ENCODE results near the gene RBPJL. TPM values are rescaled to one million over a fixed set of nuclear protein-coding genes. Genes with fewer than 3 reads are reported as not detected.

Gene RBPJL
- total RNA-seq, 1 experiment from 2014 or later: not detected

DNA sequence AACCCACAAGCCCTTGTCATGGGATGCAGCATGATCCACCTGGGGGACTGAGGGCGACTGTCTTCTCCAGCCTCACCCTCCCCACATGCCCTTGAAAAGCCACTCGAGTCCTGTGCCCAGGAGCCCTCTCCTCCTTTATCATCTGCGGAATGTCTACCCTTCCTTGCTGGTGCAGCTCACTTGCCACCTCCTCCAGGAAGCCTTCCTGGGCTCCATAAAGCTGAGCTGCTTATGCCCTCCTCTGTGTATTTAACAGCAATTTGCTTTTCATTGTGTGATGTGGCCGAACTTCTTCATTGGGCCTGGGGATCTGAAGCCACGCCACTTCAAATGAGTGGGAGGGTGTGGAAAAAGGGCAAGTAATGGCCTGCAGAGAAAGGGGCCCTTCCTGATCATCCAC, 17.8 kb upstream of the RBPJL start:
- no peaks in the 10 kb centered on the region for H4K20me1 ChIP-seq (ENCODE audit: insufficient read depth)
- POLR2A ChIA-PET (ENCODE audit: unreplicated experiment): no interaction called here
- DNase-seq: no peak

DNA sequence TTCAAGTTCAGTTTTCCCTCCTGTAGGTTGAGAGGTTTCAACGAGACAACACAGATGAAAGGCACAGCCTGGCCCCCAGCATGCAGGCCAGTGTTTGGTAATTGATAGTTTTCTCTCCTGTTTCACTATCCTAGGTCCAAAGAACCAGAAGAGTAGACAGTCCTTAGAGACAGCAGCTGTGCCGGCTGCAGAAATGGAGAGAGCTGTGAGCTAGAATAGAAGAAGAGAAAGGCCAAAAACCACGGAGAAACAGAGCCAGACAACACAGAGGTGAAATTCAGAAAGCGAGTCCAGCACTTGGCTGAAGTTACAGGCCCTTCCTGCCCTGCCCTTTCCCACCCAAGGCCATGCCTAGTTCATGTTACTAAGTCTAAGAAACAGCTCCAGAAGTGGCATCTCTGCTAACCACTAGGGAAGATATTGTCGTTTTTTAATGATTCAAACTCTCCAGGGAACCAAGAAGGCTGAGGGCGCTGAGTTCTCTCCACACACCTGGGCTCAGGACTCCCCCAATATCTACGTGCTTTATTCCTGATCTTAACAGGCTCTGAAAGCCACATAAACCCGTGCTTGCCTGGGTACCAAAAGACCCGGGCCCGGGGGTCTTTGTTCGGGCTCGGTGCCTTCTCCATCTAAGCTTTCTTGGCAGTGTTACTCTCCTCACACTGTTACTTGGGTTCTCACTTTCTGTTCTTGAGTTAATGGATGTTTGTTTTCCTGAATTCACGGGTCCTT, 16.5 kb upstream of the RBPJL start:
- intact Hi-C loops (cut with micrococcal nuclease; ENCODE audit: unreplicated experiment): loop anchor here (2.0 to 10.0 kb wide), 3 partner anchors 61 to 605 kb away; partner anchors contain the start of gene PABPC1L
- H3K4me2 ChIP-seq: peak overlapping the region; percentile 46
- H3K9me3 ChIP-seq (ENCODE audit: insufficient read depth, low read depth): 0 out of 2 replicates have a peak, but pooled peaks cover 5% of the 10 kb centered on the region
- H3K36me3 ChIP-seq (ENCODE audit: low read depth): no peaks in the 10 kb centered on the region
- no peaks in the 10 kb centered on the region for H3K27me3 ChIP-seq (ENCODE audit: insufficient read depth, low read depth)
- BruUV-seq (replicated peaks): no TSS peak
- CTCF ChIA-PET: interaction anchor here (0.5 to 4.4 kb wide), 10 partner anchors 9 to 283 kb away, joined by 3 to 19 read pairs (median 4); no protein-coding TSS in a partner anchor
- H3K27ac ChIP-seq: no peak overlapping the region
- TF ChIP-seq EZH2 (IDR thresholded peaks at IDR 0.05; ENCODE audit: low read depth) (no peak), CTCF (conservative IDR thresholded peaks at IDR 0.05) (no peak)
- peaks cover 15% of the 10 kb centered on the region for H3K4me1 ChIP-seq (replicated peaks; ENCODE audit: insufficient read depth)
- no peak for DNase-seq
- H2AFZ ChIP-seq: peak overlapping the region; percentile 67; the same call in 1 of the 2 replicates
- H3K9me2 ChIP-seq (ENCODE audit: insufficient read depth): no peaks in the 10 kb centered on the region
- H3K4me3 ChIP-seq: no peak overlapping the region
- POLR2A ChIA-PET (ENCODE audit: unreplicated experiment): interaction anchor here (0.5 to 0.7 kb wide), 2 partner anchors 46 to 378 kb away, joined by 3 read pairs; no protein-coding TSS in a partner anchor
- H3K79me2 ChIP-seq (ENCODE audit: low read depth): no peaks in the 10 kb centered on the region
- H4K20me1 ChIP-seq (ENCODE audit: insufficient read depth): no peaks in the 10 kb centered on the region
- H3F3A ChIP-seq (ENCODE audit: insufficient read depth, low read depth): peaks cover 28% of the 10 kb centered on the region; the same call in 1 of the 2 replicates

More for the DNA sequence above, 17.8 kb upstream of the RBPJL start:
- CTCF ChIA-PET: no interaction called here
- Histone ChIP-seq H3K27me3 (ENCODE audit: insufficient read depth, low read depth) (no peaks in the 10 kb centered on the region), H3K4me2 (no peak overlapping the region), H3K27ac (no peak overlapping the region), H3K4me3 (no peak overlapping the region), H3K4me1 (replicated peaks; ENCODE audit: insufficient read depth) (peaks cover 18% of the 10 kb centered on the region), H3K79me2 (ENCODE audit: low read depth) (no peaks in the 10 kb centered on the region), H3F3A (ENCODE audit: insufficient read depth, low read depth) (peaks cover 21% of the 10 kb centered on the region; the same call in 1 of the 2 replicates), H3K36me3 (ENCODE audit: low read depth) (no peaks in the 10 kb centered on the region), H3K9me3 (ENCODE audit: insufficient read depth, low read depth) (no peaks in the 10 kb centered on the region), H2AFZ (no peak overlapping the region), H3K9me2 (ENCODE audit: insufficient read depth) (no peaks in the 10 kb centered on the region)
- intact Hi-C loops (cut with micrococcal nuclease; ENCODE audit: unreplicated experiment): no loop called here
- BruUV-seq (replicated peaks): no TSS peak
- TF ChIP-seq EZH2 (IDR thresholded peaks at IDR 0.05; ENCODE audit: low read depth): no peak
- TF ChIP-seq CTCF (conservative IDR thresholded peaks at IDR 0.05): no peak

- peak; percentile 78 to 87 for DNase-seq
- no TSS peak for BruUV-seq (replicated peaks)
- Histone ChIP-seq H2AFZ (peak overlapping the region; percentile 67), H3K9me2 (ENCODE audit: insufficient read depth) (no peaks in the 10 kb centered on the region), H3K27ac (no peak overlapping the region), H3F3A (ENCODE audit: insufficient read depth, low read depth) (peaks cover 28% of the 10 kb centered on the region; the same call in 1 of the 2 replicates), H3K27me3 (ENCODE audit: insufficient read depth, low read depth) (no peaks in the 10 kb centered on the region), H3K4me3 (no peak overlapping the region), H3K36me3 (ENCODE audit: low read depth) (no peaks in the 10 kb centered on the region), H4K20me1 (ENCODE audit: insufficient read depth) (no peaks in the 10 kb centered on the region), H3K9me3 (ENCODE audit: insufficient read depth, low read depth) (0 out of 2 replicates have a peak, but pooled peaks cover 5% of the 10 kb centered on the region), H3K4me1 (replicated peaks; ENCODE audit: insufficient read depth) (peaks cover 15% of the 10 kb centered on the region), H3K4me2 (peak overlapping the region; percentile 46), H3K79me2 (ENCODE audit: low read depth) (no peaks in the 10 kb centered on the region)
- ChIA-PET POLR2A (ENCODE audit: unreplicated experiment) (interaction anchor here (0.5 to 0.7 kb wide), 3 partner anchors 47 to 527 kb away, joined by 3 read pairs; no protein-coding TSS in a partner anchor), CTCF (interaction anchor here (0.5 to 4.4 kb wide), 11 partner anchors 9 to 698 kb away, joined by 3 to 19 read pairs (median 4); no protein-coding TSS in a partner anchor)
- intact Hi-C loops (cut with micrococcal nuclease; ENCODE audit: unreplicated experiment): loop anchor here (1.0 to 10.0 kb wide), 7 partner anchors 37 to 606 kb away; partner anchors contain the start of genes PABPC1L and SLPI
- TF ChIP-seq EZH2 (IDR thresholded peaks at IDR 0.05; ENCODE audit: low read depth) (no peak), CTCF (conservative IDR thresholded peaks at IDR 0.05) (peak; percentile 98)
Measured at GRCh38 chr20:45290677-45291355, 15.8 kb upstream of the RBPJL start.
